GM19239 (cell line): ENCODE results near the gene SH3RF3.

Experiments
- DNase-seq: peaks from one replicate; pipeline ENCODE4 v3.0.0; 2011; ENCODE audit warnings: low spot score; ENCODE audit not compliant: insufficient read length
- FAIRE-seq: peaks from 2 replicates; lab custom pipeline; 2011; peaks lifted over from hg19 to GRCh38; lab: Jason Lieb, UNC

The SH3RF3 gene

GRCh38 chr2:109487536-109487869 lies 358.5 kb downstream of the SH3RF3 start:
- FAIRE-seq = no peak
- DNase-seq = no peak

DNA sequence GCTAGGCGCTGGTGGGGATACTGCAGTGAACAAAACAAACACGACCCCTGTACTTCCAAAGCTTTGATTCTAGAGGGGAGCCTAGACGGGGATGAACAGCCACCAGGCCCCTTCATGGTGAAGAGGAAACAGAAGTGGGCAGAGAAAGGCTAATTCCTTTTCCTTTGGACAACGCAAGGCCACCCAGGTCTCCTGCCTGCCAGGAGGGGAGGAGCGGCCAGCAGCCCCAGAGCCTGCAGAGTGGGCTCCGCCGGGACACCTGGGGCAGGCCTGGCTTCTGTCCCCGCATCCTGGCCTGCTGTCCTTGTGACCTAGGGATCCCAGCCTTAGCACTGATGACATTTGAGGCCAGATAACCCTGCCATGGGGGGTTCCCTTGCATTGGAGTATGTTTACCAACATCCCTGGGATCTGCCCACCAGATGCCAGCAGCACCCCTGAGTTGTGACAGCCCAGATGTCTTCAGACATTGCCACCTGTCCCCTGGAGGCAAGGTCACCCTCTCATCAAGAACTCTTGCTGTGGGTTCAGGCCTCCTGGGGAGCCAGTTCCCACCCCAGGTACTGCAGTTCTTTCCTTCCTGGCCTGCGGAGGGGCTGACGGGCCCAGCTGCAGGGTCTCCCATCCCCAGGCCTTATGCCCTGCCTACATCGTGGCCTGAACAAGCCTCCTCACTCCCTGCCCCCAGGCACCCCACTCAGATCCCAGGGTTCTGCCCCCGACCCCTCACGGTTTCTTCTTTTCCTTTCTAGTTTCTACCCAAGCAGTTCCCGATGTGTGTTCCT lies 359.1 kb downstream of the SH3RF3 start:
- DNase-seq = no peak
- FAIRE-seq = no peak

DNA sequence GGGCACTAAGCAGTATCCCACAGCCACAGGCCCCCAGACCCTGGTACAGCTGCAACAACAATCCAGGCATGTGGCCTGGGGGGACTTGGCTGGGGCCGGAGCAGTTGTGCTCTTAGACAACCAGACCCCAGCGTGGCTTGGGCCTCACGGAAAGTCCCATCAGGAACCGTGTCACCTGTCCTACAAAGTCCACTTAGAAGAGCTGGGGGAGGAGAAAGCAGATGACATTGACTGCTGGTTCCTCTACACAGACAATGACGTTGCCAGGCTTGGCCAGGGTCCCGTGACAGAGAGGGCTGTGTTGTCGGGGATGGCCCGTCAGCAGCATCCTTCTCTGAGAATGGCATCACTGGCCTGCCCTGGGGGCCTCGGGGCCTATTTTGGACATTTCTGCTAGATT lies 360.3 kb downstream of the SH3RF3 start:
- DNase-seq (no peak), FAIRE-seq (no peak)

DNA sequence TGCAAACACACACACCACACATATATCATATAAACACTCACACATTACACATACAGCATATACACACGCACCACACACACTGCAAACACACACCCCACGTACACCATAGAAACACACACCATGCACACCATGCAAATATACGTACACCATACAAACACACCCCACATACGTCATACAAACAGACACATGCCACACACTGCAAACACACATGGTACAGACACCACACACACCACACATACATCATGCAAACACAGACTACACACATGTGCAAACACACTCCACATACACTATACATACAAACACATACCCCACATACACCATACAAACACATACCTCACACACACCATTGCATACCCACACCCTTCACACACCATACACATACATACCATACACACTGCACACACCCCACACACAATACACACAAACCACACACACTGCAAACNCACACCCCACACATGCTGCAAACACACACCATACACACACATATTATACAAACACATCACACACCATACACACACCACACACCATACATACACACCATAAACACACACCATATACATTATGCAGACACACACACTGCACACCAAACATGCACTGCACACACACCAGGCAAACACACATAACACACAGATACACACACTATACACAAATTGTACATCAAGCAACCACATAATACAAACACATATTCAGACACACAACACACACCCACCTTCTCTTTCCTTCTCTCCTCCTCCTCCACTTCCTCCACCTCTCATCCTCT lies 364.4 kb downstream of the SH3RF3 start:
- FAIRE-seq = no peak
- DNase-seq = no peak

DNA sequence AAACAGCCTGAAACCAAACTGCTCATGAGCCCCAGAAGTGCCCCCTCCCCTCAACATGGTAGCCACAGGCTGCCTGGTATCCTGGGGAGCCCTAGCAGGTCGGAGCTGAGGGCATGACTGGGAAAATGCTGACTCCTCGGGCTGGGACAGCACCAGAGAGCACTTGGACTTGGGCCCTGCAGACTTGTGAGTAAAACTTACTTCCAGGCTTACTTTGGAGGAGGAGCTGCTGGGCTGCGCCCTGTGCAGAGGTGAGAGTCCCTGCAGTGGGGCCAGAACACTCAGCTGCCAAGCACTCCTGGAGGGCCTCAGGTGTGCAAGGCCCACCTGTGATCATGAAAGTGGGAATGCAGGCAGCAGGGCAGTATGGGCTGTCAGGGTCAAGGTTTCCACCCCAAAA lies 365.3 kb downstream of the SH3RF3 start:
- DNase-seq (no peak), FAIRE-seq (no peak)

DNA sequence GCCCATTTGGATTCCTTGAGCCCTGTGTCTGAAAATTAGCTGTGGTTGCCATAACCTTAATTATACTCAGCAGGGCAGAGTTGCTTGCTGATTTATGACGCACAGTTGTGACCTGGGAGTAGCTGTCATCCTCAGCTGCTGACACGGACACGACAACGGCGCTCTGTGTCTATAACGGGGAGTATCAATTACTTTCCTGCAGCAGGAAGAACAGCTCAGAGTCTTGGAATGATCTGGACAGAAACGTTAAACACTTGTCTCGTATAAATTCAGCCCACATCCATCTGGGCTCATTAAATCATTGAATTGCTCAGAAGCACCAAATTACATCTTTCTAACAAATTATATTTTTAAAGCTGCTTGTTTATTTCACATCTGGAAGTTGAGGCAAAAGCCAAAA lies 368.5 kb downstream of the SH3RF3 start:
- DNase-seq = no peak
- FAIRE-seq = no peak

- DNase-seq = no peak
Measured at GRCh38 chr2:109497911-109498870, 369.2 kb downstream of the SH3RF3 start.

DNA sequence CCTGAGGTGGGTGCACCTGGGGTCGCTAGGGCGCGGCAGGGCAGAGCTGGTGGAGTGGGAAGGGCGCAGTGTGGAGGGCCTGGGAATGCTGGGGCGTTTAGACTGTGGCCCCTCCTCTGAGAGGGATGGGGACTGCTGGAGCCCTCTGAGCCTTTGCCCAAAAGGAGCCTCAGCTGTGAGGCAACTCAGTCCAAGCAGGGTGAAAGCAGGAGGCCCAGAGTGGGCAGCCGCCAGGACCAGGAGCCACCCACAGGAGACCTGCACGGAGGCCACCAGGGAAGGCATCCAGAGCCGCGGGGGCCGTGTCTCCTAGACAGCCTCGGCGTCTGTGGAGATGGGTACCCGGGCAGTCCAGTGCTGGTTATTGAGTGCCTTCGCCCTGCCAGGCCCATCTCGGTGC lies 369.9 kb downstream of the SH3RF3 start:
- no peak for FAIRE-seq
- no peak for DNase-seq

More at GRCh38 chr2:109497911-109498870, 369.2 kb downstream of the SH3RF3 start:
- FAIRE-seq = no peak

GRCh38 chr2:109499566-109499965 lies 370.6 kb downstream of the SH3RF3 start:
- DNase-seq (no peak), FAIRE-seq (no peak)

- FAIRE-seq (no peak), DNase-seq (no peak)
Measured at GRCh38 chr2:109500910-109501309, 371.9 kb downstream of the SH3RF3 start.

DNA sequence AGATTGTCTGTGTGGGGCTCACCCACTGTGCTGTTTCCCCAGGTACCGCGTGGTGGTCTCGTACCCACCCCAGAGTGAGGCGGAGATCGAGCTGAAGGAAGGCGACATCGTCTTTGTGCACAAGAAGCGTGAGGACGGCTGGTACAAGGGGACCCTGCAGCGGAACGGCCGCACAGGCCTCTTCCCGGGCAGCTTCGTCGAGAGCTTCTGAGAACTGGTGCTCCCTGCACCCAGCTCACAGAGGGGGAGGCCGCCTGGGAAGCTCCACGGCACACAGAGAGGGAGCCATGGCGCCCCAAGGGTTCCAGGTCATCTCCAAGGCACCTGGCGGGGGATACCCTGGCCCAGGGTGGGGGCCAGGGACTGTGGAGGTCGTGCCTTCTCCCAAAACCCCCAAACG lies 372.5 kb downstream of the SH3RF3 start:
- FAIRE-seq = no peak

DNA sequence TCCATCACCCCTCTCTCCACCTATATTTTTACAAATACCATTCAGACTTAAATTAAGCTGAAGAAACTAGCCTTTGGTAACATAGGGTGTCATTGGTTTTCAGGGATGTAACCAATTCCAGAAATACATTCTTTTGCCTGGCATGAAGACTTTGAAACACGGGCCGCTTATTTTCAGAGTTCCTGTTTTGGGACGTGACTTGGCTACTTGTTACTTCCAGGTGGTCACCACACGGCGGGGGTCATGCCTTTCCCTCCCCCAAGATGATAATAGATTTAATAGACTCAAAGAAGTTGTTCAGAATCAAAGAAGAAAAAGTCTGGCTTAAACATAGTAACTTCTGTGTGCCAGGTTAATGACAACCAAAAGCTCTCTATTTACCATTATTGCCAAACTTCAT lies 374.2 kb downstream of the SH3RF3 start:
- FAIRE-seq (no peak), DNase-seq (no peak)

More for the DNA sequence above, 372.5 kb downstream of the SH3RF3 start:
- DNase-seq = no peak

DNA sequence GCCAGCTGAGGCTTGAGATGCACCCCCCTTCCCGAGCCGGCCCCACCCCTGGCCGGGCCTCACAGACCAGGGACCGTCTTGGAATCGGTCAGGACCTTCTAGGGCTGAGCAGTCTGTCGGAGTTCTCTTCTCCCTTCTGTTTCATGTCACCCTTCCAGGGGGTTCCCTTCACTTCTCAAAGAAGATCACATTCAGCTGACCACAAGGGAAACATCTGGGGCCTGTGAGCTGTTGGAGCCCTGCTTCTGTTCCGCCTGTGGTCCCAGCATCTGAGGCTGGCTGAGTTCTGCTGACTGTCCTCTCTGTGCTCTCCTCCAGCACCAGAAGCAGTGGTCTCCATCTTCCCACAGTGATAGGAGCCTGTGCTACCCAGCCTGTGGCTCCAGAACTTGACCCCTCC lies 378.2 kb downstream of the SH3RF3 start:
- FAIRE-seq = no peak
- no peak for DNase-seq

GRCh38 chr2:109507828-109508227 lies 378.8 kb downstream of the SH3RF3 start:
- no peak for DNase-seq
- FAIRE-seq = no peak

DNA sequence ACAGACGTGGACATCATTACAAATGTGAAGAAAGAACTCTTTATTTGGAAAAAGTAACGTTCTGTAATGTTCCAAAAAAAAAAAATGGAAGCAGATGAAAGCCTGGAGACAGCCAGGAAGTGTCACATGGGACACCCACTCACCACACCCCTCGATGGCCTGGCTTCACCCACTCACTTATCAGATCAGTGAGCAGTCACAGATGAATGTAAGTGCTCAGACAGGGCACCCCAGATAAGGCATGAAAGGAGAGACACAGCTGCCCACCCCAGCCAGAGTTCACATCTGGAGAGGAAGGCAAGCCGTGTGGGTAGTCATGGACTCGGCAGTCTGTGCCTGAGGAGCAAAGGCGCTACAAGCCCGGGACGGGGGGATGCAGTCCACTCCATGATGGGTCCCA lies 379.6 kb downstream of the SH3RF3 start:
- FAIRE-seq (no peak), DNase-seq (no peak)

DNA sequence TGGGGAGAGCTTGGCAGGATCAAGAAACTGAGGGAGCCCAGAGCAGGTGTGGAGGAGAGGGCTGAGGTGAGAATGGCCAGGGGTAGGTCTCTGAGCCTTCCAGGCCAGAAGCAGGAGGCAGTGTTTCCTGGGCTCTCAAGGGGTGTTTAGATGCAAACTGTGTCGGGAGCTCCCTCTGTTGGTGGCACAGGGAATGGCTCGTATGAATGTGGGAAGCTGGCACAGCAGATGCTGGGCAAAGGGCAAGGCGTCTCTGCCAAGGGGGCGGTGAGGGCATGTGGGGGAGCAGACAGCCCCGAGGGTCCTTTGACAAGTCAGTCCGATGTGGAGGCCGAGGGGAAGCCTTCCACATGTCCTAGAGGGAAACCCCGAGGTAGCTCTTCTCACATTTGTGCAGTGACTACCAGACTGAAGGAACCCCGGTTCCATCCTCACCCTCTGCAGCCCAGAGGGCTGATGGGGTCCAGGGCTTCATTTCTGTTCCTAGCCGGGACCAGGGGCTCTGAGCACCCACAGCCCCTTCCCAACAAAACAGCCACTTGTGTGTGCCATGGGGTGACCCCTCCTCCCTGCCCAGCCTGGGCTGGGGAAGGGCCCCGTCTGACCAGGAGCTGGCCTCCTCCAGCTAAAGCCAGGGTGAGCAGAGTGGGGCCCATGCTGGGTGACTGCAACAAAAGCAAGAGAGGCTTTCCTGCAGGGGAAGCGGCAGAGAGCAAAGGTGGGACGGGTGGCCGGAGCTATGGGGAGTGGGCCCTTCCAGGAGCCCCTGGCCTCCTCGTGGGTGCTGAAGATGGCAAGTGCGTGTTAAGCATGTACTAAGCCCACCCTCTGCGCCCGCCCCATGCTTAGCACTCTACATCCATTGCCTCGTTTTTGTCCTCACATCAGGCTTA lies 381.4 kb downstream of the SH3RF3 start:
- peak; percentile 80 for DNase-seq
- FAIRE-seq = no peak

- DNase-seq (no peak), FAIRE-seq (no peak)
Measured at GRCh38 chr2:109511168-109511567, 382.2 kb downstream of the SH3RF3 start.

DNA sequence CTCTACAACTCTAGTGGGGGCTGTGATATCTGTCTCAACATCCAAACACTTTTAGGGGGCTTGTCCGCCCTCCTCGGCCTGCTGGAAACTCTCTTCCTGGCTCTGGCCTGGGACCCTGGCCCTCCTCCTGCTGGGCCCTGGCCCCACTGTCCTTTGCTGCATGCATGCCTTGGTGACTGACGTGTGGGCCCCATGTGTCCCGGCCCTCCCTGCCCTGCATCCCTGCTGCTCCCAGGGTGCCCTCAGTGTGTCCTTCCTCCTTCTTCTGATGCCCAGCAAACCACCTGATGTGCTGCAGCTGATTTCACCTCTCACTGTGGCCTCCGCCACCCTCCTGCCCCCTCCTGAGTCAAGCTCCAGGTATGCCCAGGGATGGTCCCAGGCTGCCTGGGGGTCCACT lies 383.1 kb downstream of the SH3RF3 start:
- DNase-seq = no peak
- FAIRE-seq = no peak

DNA sequence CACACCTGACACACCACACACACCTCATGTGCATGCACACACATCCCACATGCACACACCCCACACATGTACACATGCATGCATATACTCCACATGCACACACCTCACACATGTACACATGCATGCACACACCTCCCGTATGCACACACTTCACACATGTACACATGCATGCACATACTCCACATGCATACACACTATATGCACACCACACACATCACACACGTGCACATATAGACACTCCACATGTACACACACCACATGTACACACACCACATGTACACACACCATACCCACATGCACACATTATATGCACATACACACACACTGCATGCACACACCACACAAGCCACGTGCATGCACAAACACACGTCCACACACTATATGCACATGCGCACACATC lies 384.2 kb downstream of the SH3RF3 start:
- no peak for DNase-seq
- FAIRE-seq = no peak
